ENCODE data around the gene PCDH7. TPM values are rescaled to one million over a fixed set of nuclear protein-coding genes. Genes with fewer than 3 reads are reported as not detected.

The PCDH7 gene
- total and polyA plus RNA-seq, 7 donors = 0.04 to 1.6 (median 0.55) TPM

DNA sequence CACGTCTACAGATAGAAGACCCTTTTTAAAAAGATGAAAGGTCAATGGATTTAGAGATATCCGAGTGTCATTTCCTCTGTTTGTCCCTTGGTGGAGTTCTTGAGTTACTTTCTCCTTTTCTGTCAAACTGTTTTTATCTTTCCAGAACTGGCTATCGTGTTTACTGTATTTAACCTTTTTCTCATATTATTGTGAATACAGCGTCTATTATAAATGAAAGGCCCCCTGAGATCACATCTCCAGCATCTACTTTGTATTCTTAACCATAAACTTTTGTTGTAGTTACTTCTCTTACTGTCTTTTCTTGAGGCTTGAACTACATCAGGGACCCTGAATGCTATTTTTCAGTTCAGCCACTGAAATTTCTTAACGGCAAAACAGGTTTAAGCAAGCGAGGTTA lies 4.0 kb upstream of the PCDH7 start:
- Histone ChIP-seq H3K9me3 (no peaks in the 10 kb centered on the region), H3K36me3 (ENCODE audit: insufficient read depth in 1 of 2, low read depth in 1 of 2) (no peaks in the 10 kb centered on the region), H3K27me3 (ENCODE audit: insufficient read depth in 3 of 3, low read length in 2 of 3) (peaks cover 0 to 50% (median 10%) of the 10 kb centered on the region in 3 donors), H3K27ac (no peak overlapping the region), H3K4me3 (peak overlapping the region; percentile 46), H3K4me1 (no peaks in the 10 kb centered on the region)
- TF ChIP-seq, protein P1, sequence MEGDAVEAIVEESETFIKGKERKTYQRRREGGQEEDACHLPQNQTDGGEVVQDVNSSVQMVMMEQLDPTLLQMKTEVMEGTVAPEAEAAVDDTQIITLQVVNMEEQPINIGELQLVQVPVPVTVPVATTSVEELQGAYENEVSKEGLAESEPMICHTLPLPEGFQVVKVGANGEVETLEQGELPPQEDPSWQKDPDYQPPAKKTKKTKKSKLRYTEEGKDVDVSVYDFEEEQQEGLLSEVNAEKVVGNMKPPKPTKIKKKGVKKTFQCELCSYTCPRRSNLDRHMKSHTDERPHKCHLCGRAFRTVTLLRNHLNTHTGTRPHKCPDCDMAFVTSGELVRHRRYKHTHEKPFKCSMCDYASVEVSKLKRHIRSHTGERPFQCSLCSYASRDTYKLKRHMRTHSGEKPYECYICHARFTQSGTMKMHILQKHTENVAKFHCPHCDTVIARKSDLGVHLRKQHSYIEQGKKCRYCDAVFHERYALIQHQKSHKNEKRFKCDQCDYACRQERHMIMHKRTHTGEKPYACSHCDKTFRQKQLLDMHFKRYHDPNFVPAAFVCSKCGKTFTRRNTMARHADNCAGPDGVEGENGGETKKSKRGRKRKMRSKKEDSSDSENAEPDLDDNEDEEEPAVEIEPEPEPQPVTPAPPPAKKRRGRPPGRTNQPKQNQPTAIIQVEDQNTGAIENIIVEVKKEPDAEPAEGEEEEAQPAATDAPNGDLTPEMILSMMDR (IDR thresholded peaks at IDR 0.05) = no peak
- WGBS, 3 donors = 9 to 14% (median 10%) methylated on average over 6 of the region's 6 CpGs
- no peak for DNase-seq
- no peak for ATAC-seq
- intact Hi-C loops (cut with DNase I) = no loop called here

GRCh38 chr4:30716681-30717207 lies 3.4 kb upstream of the PCDH7 start:
- DNase-seq (no peak), ATAC-seq (no peak)
- no peaks in the 10 kb centered on the region for H3K9me3 ChIP-seq
- WGBS, 3 donors = 0 to 1% (median 0%) methylated on average over 14 to 15 of the region's 15 CpGs
- peaks cover 0 to 56% (median 10%) of the 10 kb centered on the region in 3 donors for H3K27me3 ChIP-seq (ENCODE audit: insufficient read depth in 3 of 3, low read length in 2 of 3)
- H3K36me3 ChIP-seq (ENCODE audit: insufficient read depth in 1 of 2, low read depth in 1 of 2) = no peaks in the 10 kb centered on the region
- peaks cover 3% of the 10 kb centered on the region for H3K4me1 ChIP-seq
- peak overlapping the region; percentile 60 for H3K4me3 ChIP-seq
- no peak overlapping the region for H3K27ac ChIP-seq
- intact Hi-C loops (cut with DNase I) = no loop called here
- TF ChIP-seq, protein P1 (IDR thresholded peaks at IDR 0.05) = no peak

GRCh38 chr4:30717208-30718020 lies 2.8 kb upstream of the PCDH7 start:
- ATAC-seq = peak in 1 of 4 donors; percentile 23
- Histone ChIP-seq H3K4me1 (peaks cover 3% of the 10 kb centered on the region), H3K36me3 (ENCODE audit: insufficient read depth in 1 of 2, low read depth in 1 of 2) (no peaks in the 10 kb centered on the region), H3K9me3 (no peaks in the 10 kb centered on the region), H3K4me3 (peak overlapping the region; percentile 60), H3K27me3 (ENCODE audit: insufficient read depth in 3 of 3, low read length in 2 of 3) (peaks cover 0 to 62% (median 10%) of the 10 kb centered on the region in 3 donors), H3K27ac (no peak overlapping the region)
- WGBS, 3 donors = 0 to 1% (median 0%) methylated on average over 53 to 55 of the region's 55 CpGs
- intact Hi-C loops (cut with DNase I) = no loop called here
- TF ChIP-seq, protein P1 (IDR thresholded peaks at IDR 0.05) = no peak
- DNase-seq = peak; percentile 18 to 52

DNA sequence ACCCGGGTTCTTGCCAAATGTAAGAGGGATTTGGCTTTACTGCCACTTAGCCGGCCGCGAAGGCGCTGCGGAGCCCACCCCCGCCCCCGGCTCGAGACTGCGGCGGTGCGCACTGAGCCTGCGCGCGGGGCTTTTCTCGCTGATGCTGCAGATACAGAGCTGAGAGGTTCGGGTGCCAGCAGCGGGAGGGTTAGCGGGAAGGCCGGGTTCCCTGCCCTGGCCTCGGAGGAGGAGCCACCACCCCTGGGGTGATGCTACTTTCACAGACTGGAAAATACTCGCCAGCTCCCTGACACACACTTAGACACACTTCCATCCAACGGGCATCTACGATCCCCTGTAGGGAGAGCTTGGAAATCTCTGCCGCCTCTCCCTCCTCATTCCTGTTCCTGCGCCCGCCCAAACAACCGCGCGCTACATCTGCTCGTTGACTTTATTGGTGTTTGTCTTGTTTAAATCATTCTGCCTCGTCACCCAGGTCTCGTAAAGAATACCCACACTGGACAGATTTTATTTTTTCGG lies 2.1 kb upstream of the PCDH7 start:
- Histone ChIP-seq H3K36me3 (ENCODE audit: insufficient read depth in 1 of 2, low read depth in 1 of 2) (no peaks in the 10 kb centered on the region), H3K4me1 (peaks cover 3% of the 10 kb centered on the region), H3K27me3 (ENCODE audit: insufficient read depth in 3 of 3, low read length in 2 of 3) (peaks cover 0 to 69% (median 14%) of the 10 kb centered on the region in 3 donors), H3K4me3 (peak overlapping the region; percentile 60), H3K27ac (no peak overlapping the region), H3K9me3 (no peaks in the 10 kb centered on the region)
- DNase-seq (peak; percentile 36 to 55), ATAC-seq (peak in 1 of 4 donors; percentile 26)
- 1 to 3% (median 3%) methylated on average over 32 to 34 of the region's 34 CpGs for WGBS, 3 donors
- intact Hi-C loops (cut with DNase I) = no loop called here
- TF ChIP-seq, protein P1 (IDR thresholded peaks at IDR 0.05) = no peak

All from psoas muscle (tissue), 8 donors.